ENCODE measurements around the gene MUC5AC. TPM values are rescaled to one million over a fixed set of nuclear protein-coding genes. Genes with fewer than 3 reads are reported as not detected.

MUC5AC gene
- total RNA-seq, 2 experiments from 2014 or later, result not detected

- Mint-ChIP-seq H3K4me1 (no peaks in the 10 kb centered on the region), H3K4me3 (no peak within 1 kb of the TSS), H3K27ac (no peak within 1 kb of the TSS), H3K9me3 (no peaks in the 10 kb centered on the region), H3K36me3 (no peaks in the 10 kb centered on the region), H3K27me3 (peaks cover 8% of the 10 kb centered on the region)
- DNase-seq, result no peak
Observed at GRCh38 chr11:1222491-1223345, 65.0 kb downstream of the MUC5AC start, which contains the start of gene MUC5B. TSS of gene MUC5B (plus strand) at chr11:1223066. CDS start at chr11:1223124, 58 bp downstream.

- H3K27me3 Mint-ChIP-seq, result peaks cover 8% of the 10 kb centered on the region
- H3K4me3 Mint-ChIP-seq, result no peak overlapping the region
- no peaks in the 10 kb centered on the region for H3K4me1 Mint-ChIP-seq
- no peak overlapping the region for H3K27ac Mint-ChIP-seq
- H3K9me3 Mint-ChIP-seq, result no peaks in the 10 kb centered on the region
- DNase-seq, result no peak
- H3K36me3 Mint-ChIP-seq, result no peaks in the 10 kb centered on the region
Observed at GRCh38 chr11:1223346-1224110, 65.8 kb downstream of the MUC5AC start.

- Mint-ChIP-seq H3K4me1 (no peaks in the 10 kb centered on the region), H3K36me3 (no peaks in the 10 kb centered on the region), H3K4me3 (no peak overlapping the region), H3K27me3 (peaks cover 8% of the 10 kb centered on the region), H3K27ac (no peak overlapping the region), H3K9me3 (no peaks in the 10 kb centered on the region)
- no peak for DNase-seq
Observed at GRCh38 chr11:1224111-1224490, 66.3 kb downstream of the MUC5AC start.

- DNase-seq, result no peak
- no peak overlapping the region for H3K4me3 Mint-ChIP-seq
- H3K9me3 Mint-ChIP-seq, result no peaks in the 10 kb centered on the region
- H3K27me3 Mint-ChIP-seq, result peaks cover 8% of the 10 kb centered on the region
- H3K36me3 Mint-ChIP-seq, result no peaks in the 10 kb centered on the region
- H3K4me1 Mint-ChIP-seq, result no peaks in the 10 kb centered on the region
- no peak overlapping the region for H3K27ac Mint-ChIP-seq
Observed at GRCh38 chr11:1224491-1225385, 67.0 kb downstream of the MUC5AC start.

GRCh38 chr11:1225386-1226225 lies 67.9 kb downstream of the MUC5AC start:
- Mint-ChIP-seq H3K4me1 (no peaks in the 10 kb centered on the region), H3K36me3 (no peaks in the 10 kb centered on the region), H3K9me3 (no peaks in the 10 kb centered on the region), H3K27ac (no peak overlapping the region), H3K27me3 (peaks cover 8% of the 10 kb centered on the region), H3K4me3 (no peak overlapping the region)
- DNase-seq, result no peak

- H3K9me3 Mint-ChIP-seq, result no peaks in the 10 kb centered on the region
- H3K27me3 Mint-ChIP-seq, result peaks cover 5% of the 10 kb centered on the region
- H3K4me1 Mint-ChIP-seq, result no peaks in the 10 kb centered on the region
- DNase-seq, result no peak
- no peaks in the 10 kb centered on the region for H3K36me3 Mint-ChIP-seq
- no peak overlapping the region for H3K4me3 Mint-ChIP-seq
- no peak overlapping the region for H3K27ac Mint-ChIP-seq
Observed at GRCh38 chr11:1226226-1226985, 68.7 kb downstream of the MUC5AC start.

GRCh38 chr11:1226986-1227550 lies 69.3 kb downstream of the MUC5AC start:
- Mint-ChIP-seq H3K36me3 (no peaks in the 10 kb centered on the region), H3K27me3 (no peaks in the 10 kb centered on the region), H3K27ac (no peak overlapping the region), H3K4me3 (no peak overlapping the region), H3K9me3 (no peaks in the 10 kb centered on the region), H3K4me1 (no peaks in the 10 kb centered on the region)
- no peak for DNase-seq

GRCh38 chr11:1227551-1228100 lies 69.9 kb downstream of the MUC5AC start:
- no peak for DNase-seq
- Mint-ChIP-seq H3K9me3 (no peaks in the 10 kb centered on the region), H3K4me1 (no peaks in the 10 kb centered on the region), H3K36me3 (no peaks in the 10 kb centered on the region), H3K27ac (no peak overlapping the region), H3K4me3 (no peak overlapping the region), H3K27me3 (no peaks in the 10 kb centered on the region)

- Mint-ChIP-seq H3K27me3 (no peaks in the 10 kb centered on the region), H3K4me3 (no peak overlapping the region), H3K9me3 (no peaks in the 10 kb centered on the region), H3K4me1 (no peaks in the 10 kb centered on the region), H3K36me3 (no peaks in the 10 kb centered on the region), H3K27ac (no peak overlapping the region)
- no peak for DNase-seq
Observed at GRCh38 chr11:1228101-1228821, 70.5 kb downstream of the MUC5AC start.

- Mint-ChIP-seq H3K4me1 (no peaks in the 10 kb centered on the region), H3K27me3 (no peaks in the 10 kb centered on the region), H3K36me3 (no peaks in the 10 kb centered on the region), H3K9me3 (no peaks in the 10 kb centered on the region), H3K27ac (no peak overlapping the region), H3K4me3 (no peak overlapping the region)
- no peak for DNase-seq
Observed at GRCh38 chr11:1228921-1229451, 71.2 kb downstream of the MUC5AC start.

- no peaks in the 10 kb centered on the region for H3K9me3 Mint-ChIP-seq
- no peak overlapping the region for H3K27ac Mint-ChIP-seq
- no peaks in the 10 kb centered on the region for H3K36me3 Mint-ChIP-seq
- H3K27me3 Mint-ChIP-seq, result no peaks in the 10 kb centered on the region
- no peak overlapping the region for H3K4me3 Mint-ChIP-seq
- no peaks in the 10 kb centered on the region for H3K4me1 Mint-ChIP-seq
- DNase-seq, result no peak
Observed at GRCh38 chr11:1229471-1230120, 71.8 kb downstream of the MUC5AC start.

- no peak for DNase-seq
- H3K36me3 Mint-ChIP-seq, result no peaks in the 10 kb centered on the region
- H3K27me3 Mint-ChIP-seq, result no peaks in the 10 kb centered on the region
- no peak overlapping the region for H3K4me3 Mint-ChIP-seq
- H3K27ac Mint-ChIP-seq, result no peak overlapping the region
- H3K4me1 Mint-ChIP-seq, result no peaks in the 10 kb centered on the region
- H3K9me3 Mint-ChIP-seq, result no peaks in the 10 kb centered on the region
Observed at GRCh38 chr11:1230121-1230455, 72.3 kb downstream of the MUC5AC start.

Measured in activated naive CD8-positive, alpha-beta T cell treated with anti-CD3 and anti-CD28 coated beads for 36 hours (primary cell).